Colonic mucosa (tissue), 4 donors: ENCODE data around the gene VLDLR. TPM values are rescaled to one million over a fixed set of nuclear protein-coding genes. Genes with fewer than 3 reads are reported as not detected.

Source experiments
- DNase-seq: peaks from one replicate; pipeline ENCODE4 v3.0.0-alpha.2; 2020
- H3K27ac ChIP-seq: fragments of 200-600 bp; one replicate; pipeline ENCODE4 v1.8.0; 2021
- H3K27me3 ChIP-seq: fragments of 200-600 bp; one replicate; pipeline ENCODE4 v1.8.0; 2021
- H3K36me3 ChIP-seq: fragments of 200-600 bp; one replicate; pipeline ENCODE4 v1.8.0; 2021
- H3K4me1 ChIP-seq: fragments of 200-600 bp; one replicate; pipeline ENCODE4 v1.8.0; 2021; ENCODE audit warnings: mild to moderate bottlenecking
- H3K4me3 ChIP-seq: fragments of 200-600 bp; one replicate; pipeline ENCODE4 v1.8.0; 2021
- H3K9ac ChIP-seq, 2 donors: one replicate each; pipeline ENCODE4 v1.7.0; 2013; ENCODE audit warnings: control low read depth in 2 of 2, low read depth in 2 of 2, low read length in 2 of 2
- H3K9me3 ChIP-seq: fragments of 200-600 bp; one replicate; pipeline ENCODE4 v1.8.0; 2021
- intact Hi-C: fragments of 100-400 bp; cut with DNase I; formaldehyde crosslinking; loops from one replicate; pipeline ENCODE4 v1.14.1; 2022
- total RNA-seq, 2 donors: library from RNA; stranded (reverse); fragmentation: NEBNext Ultra II Directional in 1 of 2; extraction: Animal tissue kit (Norgen Biotek cat#: 25700) in 1 of 2; gene quantifications; one replicate each; pipeline ENCODE4 v1.2.1, GENCODE V29; 2021
- TF ChIP-seq, protein P1 (sequence below): fragments of 200-600 bp; IDR thresholded peaks from one replicate; pipeline ENCODE4 v1.8.0; 2022; ENCODE audit warnings: antibody characterized with exemption, mild to moderate bottlenecking
- donor health status: healthy.
- donor health status: DM: no; HTN: no; CAD: no.
- donor health status: DM: no; HTN: no; CAD: no.

The VLDLR gene
- total RNA-seq, 2 donors from 2014 or later, result 7.9 to 21.5 TPM

DNA sequence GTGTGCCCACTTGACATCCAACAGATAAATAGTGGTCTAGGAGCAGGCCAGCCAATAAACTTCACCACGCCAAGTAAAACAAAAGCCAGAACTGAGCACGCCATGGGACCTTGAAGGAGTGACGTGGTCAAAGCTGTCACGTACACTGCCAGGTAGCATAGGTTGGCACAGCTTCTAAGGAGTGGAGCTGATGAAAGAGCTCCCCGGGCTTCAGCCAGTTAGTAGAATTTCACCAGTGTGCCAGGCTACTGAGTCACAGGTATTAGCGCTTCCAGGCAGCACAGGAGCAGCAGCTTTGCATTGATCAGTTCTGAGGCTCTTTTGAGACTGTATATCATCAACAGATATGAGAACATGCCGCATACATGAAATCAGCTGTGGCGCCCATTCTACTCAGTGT, 19.4 kb downstream of the VLDLR start:
- Histone ChIP-seq H3K9me3 (no peaks in the 10 kb centered on the region), H3K36me3 (no peaks in the 10 kb centered on the region), H3K4me3 (no peak overlapping the region), H3K4me1 (no peaks in the 10 kb centered on the region), H3K9ac (no peak overlapping the region), H3K27me3 (no peaks in the 10 kb centered on the region), H3K27ac (no peak overlapping the region)
- no peak for DNase-seq
- TF ChIP-seq, protein P1, sequence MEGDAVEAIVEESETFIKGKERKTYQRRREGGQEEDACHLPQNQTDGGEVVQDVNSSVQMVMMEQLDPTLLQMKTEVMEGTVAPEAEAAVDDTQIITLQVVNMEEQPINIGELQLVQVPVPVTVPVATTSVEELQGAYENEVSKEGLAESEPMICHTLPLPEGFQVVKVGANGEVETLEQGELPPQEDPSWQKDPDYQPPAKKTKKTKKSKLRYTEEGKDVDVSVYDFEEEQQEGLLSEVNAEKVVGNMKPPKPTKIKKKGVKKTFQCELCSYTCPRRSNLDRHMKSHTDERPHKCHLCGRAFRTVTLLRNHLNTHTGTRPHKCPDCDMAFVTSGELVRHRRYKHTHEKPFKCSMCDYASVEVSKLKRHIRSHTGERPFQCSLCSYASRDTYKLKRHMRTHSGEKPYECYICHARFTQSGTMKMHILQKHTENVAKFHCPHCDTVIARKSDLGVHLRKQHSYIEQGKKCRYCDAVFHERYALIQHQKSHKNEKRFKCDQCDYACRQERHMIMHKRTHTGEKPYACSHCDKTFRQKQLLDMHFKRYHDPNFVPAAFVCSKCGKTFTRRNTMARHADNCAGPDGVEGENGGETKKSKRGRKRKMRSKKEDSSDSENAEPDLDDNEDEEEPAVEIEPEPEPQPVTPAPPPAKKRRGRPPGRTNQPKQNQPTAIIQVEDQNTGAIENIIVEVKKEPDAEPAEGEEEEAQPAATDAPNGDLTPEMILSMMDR, result no peak
- intact Hi-C loops, result no loop called here

DNA sequence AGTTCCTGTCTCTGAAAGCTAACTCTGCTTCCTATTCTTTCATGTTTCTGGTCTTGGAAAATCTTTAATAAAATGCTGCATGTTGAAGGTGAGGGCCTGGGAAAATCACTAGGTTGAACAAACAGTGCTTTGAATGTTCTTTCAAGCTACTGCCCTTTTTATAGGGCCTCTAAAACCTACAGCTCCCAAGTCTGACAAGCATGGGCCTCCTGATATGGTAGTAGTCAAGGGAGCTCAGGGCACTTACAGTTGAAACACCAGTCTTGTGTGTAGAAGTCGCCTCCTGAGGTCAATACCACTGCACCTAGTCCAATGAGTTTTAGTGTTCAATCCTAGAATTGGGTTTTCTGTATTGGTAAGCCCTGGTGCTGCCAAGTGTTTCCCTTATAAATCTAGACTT, 20.5 kb downstream of the VLDLR start:
- Histone ChIP-seq H3K36me3 (no peaks in the 10 kb centered on the region), H3K4me1 (no peaks in the 10 kb centered on the region), H3K4me3 (no peak overlapping the region), H3K27me3 (no peaks in the 10 kb centered on the region), H3K9me3 (no peaks in the 10 kb centered on the region), H3K27ac (no peak overlapping the region), H3K9ac (no peak overlapping the region)
- no peak for DNase-seq
- TF ChIP-seq, protein P1, result no peak
- intact Hi-C loops, result no loop called here

DNA sequence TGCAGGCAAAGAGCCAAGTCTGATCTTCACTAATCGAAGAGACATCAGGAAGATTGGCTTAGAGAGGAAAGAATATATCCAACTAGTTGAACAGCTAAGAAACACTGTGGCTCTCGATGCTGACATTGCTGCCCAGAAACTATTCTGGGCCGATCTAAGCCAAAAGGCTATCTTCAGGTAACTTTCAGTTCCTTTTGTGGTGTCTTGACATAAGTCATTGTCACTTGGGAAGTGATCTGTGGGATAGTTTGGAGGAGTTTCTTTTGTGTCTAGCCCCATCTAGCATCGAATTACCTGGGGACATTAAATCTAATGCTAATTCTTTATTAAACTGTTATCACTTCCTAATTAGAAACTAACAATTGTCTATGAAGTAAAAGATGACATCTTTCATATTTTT, 24.0 kb downstream of the VLDLR start:
- H3K27me3 ChIP-seq, result no peaks in the 10 kb centered on the region
- TF ChIP-seq, protein P1, result no peak
- no peaks in the 10 kb centered on the region for H3K9me3 ChIP-seq
- H3K9ac ChIP-seq, result no peak overlapping the region
- intact Hi-C loops, result no loop called here
- no peak overlapping the region for H3K27ac ChIP-seq
- H3K4me3 ChIP-seq, result no peak overlapping the region
- no peak for DNase-seq
- H3K36me3 ChIP-seq, result no peaks in the 10 kb centered on the region
- no peaks in the 10 kb centered on the region for H3K4me1 ChIP-seq

DNA sequence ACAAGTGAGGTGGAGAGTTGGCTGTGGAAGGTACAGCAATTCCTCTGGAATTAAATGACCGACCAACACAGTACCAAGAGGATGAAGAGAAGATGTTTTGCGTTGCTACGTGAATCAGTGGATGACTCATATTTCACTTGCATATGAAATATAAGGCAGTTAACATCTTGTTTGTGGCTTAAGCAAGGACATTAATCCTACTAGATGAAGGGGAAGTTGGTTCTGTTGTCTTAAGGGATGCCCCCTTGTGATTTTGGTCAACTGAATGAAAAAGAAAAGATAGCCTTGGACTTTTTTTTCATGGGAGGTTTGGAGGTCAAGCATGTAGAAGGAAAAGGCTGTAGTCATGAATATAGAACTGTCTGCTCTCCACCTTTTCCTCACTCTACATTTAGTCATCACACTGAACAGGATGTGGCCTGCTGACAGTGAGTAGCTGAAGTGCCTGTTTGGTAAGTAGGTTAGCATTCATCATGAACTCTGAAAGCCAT, 33.9 kb downstream of the VLDLR start:
- TF ChIP-seq, protein P1, result no peak
- Histone ChIP-seq H3K4me1 (no peaks in the 10 kb centered on the region), H3K4me3 (no peak overlapping the region), H3K9me3 (no peaks in the 10 kb centered on the region), H3K9ac (no peak overlapping the region), H3K27ac (no peak overlapping the region), H3K36me3 (no peaks in the 10 kb centered on the region), H3K27me3 (no peaks in the 10 kb centered on the region)
- intact Hi-C loops, result no loop called here
- no peak for DNase-seq

DNA sequence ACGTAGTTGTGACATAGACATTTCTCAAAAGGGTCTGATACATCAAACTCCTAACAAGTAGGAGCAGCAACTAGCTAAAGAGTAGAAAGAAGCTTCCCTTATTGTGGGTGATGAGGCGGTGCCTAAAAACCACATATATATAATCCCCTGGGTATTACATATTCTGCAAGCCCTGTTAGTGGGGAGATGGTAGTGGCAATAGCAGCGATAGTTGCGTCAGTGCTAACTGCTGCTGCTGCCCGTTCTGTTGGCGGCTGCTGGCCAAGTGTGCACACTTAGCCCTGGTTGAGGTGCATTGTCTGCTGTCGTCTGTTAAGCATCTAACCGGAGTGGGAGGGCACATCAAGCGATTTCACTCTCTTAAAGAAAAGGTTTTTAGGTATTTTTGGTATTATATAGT, 35.8 kb downstream of the VLDLR start:
- H3K27ac ChIP-seq, result no peak overlapping the region
- H3K4me1 ChIP-seq, result no peaks in the 10 kb centered on the region
- H3K9me3 ChIP-seq, result no peaks in the 10 kb centered on the region
- no peaks in the 10 kb centered on the region for H3K36me3 ChIP-seq
- TF ChIP-seq, protein P1, result no peak
- no peaks in the 10 kb centered on the region for H3K27me3 ChIP-seq
- H3K4me3 ChIP-seq, result no peak overlapping the region
- H3K9ac ChIP-seq, result no peak overlapping the region
- intact Hi-C loops, result no loop called here
- no peak for DNase-seq

DNA sequence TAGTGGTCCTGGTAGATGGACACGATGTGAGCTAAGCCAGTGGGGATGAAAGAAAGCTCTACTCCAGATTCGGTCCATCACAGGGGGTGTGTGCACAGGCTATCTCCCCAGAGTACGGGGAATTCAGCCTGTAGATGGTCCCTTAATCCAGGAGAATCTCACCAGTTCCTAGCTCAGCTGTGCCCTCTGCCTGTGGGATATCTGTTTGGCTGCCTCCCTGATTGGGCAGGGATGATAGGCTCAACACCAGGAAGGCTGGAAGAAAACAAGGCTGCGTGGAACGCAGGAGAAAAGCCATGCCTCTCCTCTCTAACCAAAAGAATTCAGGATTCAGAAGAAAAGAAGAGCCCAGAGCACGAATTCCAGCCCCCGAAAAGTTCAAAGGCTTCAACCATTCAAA, 40.9 kb downstream of the VLDLR start:
- Histone ChIP-seq H3K9me3 (no peaks in the 10 kb centered on the region), H3K9ac (no peak overlapping the region), H3K27ac (no peak overlapping the region), H3K4me3 (no peak overlapping the region), H3K36me3 (no peaks in the 10 kb centered on the region), H3K27me3 (no peaks in the 10 kb centered on the region), H3K4me1 (no peaks in the 10 kb centered on the region)
- TF ChIP-seq, protein P1, result no peak
- intact Hi-C loops, result no loop called here
- DNase-seq, result no peak
